Measurements from ENCODE around the gene DENND2C.

DNA sequence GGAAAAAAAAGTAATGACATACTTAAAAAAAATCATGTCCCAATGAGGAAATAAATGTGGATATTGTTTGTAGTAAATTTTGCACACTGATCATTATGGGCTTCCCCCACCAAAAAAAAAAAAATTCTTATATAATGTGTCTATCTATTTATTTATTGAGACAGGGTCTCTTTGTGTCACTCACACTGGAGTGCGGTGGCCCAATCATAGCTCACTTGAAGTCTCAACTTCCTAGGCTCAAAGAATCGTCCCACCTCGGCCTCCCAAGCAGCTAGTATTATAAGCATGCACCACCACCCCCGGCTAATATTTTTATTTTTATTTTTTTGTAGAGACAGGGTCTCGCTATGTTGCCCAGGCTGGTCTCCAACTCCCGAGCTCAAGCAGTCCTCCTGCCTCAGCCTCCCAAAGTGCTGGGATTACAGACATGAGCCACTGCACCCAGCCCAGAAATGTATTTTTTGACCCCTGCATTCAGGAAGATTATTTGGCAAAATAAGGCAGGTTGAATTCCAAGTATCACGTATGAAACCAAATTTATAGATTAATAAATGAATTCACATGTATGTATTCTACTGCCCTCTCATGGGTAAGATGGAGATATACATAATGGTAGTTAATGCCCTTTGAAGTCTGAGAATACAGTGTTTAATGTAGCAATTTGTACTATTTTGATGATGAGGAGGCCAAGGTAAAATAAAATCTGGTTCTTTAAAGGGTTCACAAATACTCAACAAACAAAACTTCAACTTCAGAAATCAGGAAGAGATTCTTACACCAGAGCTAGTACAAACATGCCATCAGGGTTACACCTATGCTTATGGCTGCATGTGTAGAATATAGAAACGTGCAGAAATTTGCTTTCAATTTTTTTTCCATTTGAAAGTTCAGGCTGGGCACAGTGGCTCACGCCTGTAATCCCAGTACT, 1.4 kb upstream of the DENND2C start:
- TF ChIP-seq, protein P1, sequence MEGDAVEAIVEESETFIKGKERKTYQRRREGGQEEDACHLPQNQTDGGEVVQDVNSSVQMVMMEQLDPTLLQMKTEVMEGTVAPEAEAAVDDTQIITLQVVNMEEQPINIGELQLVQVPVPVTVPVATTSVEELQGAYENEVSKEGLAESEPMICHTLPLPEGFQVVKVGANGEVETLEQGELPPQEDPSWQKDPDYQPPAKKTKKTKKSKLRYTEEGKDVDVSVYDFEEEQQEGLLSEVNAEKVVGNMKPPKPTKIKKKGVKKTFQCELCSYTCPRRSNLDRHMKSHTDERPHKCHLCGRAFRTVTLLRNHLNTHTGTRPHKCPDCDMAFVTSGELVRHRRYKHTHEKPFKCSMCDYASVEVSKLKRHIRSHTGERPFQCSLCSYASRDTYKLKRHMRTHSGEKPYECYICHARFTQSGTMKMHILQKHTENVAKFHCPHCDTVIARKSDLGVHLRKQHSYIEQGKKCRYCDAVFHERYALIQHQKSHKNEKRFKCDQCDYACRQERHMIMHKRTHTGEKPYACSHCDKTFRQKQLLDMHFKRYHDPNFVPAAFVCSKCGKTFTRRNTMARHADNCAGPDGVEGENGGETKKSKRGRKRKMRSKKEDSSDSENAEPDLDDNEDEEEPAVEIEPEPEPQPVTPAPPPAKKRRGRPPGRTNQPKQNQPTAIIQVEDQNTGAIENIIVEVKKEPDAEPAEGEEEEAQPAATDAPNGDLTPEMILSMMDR (conservative IDR thresholded peaks at IDR 0.05 in 1 of 2, IDR thresholded peaks at IDR 0.05 in 1 of 2; ENCODE audit: extremely low read depth in 1 of 2, insufficient read depth in 1 of 2, low read depth in 1 of 2, low read length in 2 of 2) = peak; percentile 51 to 55
- TF ChIP-seq EZH2 (IDR thresholded peaks at IDR 0.05; ENCODE audit: borderline replicate concordance, low read length) = no peak
